ENCODE measurements around the gene CLCNKB.
"Not testable (repeated sequence)": the region's sequence is repeated elsewhere in the genome, so short reads cannot be mapped to it uniquely, and the experiment has no call there.

The CLCNKB gene

DNA sequence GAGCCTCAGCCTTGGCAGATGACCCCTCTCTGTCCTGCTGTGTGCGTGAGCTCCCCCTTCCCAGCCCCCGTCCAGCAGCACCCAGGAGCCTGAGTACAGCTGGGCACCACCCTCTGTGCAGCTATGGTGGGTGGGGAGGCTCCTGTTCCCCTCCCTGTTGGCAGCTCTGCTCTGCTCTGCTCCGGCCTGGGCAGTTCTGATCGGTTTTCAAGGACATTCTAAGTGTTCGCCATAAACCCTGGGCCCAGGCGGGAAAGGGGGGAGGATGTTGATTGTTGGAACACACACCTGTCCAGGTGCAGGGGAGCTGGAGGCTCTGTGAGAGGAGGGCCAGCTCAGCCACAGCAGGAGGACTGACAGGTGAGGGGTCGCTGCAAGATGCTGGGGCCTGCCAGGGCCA is at the start of gene CLCNKB:
CLCNKB (plus strand) TSS at position 262 of the 400 bp plus-strand sequence. CDS start 711 bp downstream, outside the sequence.
- no peak for DNase-seq

DNA sequence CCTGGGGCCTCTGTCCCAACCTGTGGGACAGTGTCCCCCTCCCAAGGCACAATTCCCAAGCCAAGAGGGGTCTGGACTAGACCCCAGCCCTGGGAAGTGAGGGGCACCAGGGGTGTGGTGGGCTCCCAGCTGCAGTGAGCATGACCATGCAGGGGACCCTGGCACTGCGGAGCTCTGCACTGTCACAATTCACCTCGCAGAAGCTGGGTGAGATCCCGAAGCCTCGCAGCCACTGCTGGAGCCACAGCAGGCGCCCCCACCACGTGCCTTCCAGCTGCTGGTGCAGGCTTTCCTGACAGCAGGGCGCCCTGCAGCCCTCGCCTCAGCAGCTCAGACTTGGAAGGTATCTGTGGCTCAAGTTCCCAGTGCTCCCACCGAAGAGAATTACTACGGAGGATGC is 49.5 kb upstream of the CLCNKB start:
- DNase-seq, result no peak

DNA sequence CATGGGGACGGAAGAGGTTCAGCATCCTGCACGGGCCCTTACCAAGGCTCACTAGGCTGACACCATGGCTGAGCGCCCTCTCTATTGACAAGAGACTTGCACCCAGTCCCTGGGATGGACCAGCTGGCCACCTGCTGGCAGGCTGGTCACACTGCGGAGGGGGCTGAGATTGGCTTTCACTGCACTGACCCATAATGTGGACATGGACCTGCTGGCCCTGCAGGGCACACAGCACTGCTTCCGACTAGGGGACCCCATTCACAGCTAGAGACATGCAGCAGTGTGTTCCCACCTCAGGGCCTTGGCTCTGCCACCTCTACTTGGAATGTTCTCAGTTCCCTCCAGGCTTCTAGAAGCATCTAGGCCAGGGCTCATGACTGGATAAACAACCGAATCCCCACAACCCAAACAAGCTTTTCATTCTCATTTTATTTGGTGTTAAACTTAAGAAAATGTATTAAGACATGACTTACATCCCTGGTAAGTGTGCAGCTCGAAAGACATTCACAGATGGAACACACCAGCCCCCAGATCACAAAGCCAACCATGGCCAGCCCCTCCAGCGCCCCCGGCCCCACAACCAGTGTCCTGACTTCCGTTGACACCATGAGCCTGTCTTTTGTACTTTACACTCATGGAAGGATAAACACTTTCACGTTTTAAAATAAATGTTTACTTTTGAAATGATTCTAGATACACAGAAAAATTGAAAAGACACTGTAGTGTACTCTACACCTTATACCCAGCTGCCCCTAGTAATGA is 48.8 kb upstream of the CLCNKB start:
- no peak for DNase-seq

DNA sequence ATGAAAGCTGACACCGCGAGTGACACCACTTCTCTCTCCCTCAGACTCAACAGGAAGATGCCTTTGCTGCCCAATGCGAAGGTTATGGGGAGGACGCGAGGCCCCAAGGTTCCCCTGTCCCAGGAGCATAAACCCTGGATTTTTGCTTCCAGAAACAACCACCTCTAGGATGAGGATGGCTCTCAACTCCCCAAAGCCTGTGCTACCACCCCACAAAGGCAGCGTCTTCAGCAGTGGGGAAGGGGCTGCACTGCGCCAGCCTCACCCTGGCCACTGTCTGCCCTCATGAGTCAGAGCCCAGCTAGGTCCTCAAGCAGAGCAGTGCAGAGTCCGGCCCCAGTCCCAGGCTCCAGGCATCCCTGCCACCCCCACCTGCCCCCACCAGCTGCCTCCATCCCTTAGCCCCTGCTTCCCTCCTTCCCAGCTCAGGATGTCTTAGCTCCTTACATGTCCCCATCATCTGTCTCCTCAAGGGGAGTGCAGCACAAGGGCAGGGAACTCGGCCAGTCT is 46.5 kb upstream of the CLCNKB start:
- DNase-seq, result no peak

DNA sequence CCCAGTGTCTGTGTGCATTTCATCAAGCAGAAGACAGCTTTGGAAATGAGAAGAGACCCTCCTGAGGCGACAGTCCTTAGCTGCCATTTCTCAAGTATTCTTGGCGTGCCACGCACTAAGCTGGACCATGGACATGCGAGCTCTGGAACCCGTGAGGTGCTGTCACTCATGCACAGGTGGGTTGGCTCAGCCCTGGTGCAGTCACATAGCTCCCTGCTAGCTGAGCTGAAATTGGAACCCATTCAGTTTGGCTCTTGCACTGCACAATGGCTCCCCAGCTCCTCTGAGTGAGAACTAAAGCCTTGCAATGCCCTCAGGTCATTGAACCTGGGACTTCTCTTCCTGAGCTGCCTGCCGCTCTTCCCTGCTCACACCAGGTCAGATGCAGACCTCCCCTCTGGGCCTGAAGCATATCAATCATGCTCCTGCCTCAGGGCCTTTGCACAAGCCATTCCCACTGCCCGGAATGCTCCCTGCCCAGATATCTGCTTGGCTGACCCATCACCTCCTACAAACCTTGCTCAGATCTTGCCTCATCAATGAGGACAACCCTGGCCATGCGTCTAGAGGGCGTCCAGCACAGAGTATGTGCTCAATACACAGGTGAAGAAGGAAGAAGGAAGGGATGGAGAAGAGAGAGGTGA is 45.8 kb upstream of the CLCNKB start:
- no peak for DNase-seq

DNA sequence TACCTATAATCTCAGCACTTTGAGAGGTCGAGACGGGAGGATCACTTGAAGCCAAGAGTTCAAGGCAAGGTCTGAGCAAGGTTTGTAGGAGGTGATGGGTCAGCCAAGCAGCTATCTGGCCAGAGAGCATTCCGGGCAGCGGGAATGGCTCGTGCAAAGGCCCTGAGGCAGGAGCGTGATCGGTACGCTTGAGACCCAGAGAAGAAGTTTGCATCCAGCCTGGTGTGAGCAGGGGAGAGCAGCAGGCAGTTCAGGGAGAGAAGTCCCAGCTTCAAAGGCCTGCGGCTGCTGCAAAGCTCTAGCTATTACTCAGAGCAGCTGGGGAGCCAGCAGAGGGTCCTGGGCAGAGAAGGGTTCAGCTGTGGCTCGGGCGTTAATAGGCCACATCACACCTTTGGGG is 44.7 kb upstream of the CLCNKB start:
- no peak for DNase-seq

DNA sequence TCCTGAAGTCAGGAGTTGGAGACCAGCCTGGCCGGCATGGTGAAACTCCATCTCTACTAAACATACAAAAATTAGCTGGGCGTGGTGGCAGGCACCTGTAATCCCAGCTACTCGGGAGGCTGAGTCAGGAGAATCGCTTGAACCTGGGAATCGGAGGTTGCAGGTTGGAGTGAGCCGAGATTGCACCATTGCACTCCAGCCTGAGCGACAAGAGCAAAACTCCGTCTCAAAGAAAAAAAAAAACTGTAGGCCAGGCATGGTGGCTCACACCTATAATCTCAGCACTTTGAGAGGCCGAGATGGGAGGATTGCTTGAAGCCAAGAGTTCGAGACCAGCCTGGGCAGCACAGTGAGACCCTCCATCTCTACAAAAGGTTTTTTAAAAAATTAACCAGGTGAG is 42.3 kb upstream of the CLCNKB start:
- DNase-seq, result not testable (repeated sequence)

DNA sequence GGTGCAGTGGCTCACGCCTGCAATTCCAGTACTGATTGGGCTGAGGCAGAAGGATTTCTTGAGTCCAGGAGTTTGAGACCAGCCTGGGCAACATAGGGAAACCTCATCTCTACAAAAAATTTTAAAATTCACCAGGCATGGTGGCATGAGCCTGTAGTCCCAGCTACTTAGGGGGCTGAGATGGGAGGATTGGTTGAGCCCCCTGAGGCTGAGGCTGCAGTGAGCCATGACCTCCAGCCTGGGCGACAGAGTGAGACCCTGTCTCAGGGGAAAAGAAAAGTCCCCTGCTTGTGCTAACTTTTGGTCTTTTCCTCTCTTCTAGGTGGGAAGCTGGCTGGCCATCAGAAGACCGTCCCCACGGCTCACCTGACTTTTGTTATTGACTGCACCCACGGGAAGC is 38.0 kb upstream of the CLCNKB start:
- no peak for DNase-seq

DNA sequence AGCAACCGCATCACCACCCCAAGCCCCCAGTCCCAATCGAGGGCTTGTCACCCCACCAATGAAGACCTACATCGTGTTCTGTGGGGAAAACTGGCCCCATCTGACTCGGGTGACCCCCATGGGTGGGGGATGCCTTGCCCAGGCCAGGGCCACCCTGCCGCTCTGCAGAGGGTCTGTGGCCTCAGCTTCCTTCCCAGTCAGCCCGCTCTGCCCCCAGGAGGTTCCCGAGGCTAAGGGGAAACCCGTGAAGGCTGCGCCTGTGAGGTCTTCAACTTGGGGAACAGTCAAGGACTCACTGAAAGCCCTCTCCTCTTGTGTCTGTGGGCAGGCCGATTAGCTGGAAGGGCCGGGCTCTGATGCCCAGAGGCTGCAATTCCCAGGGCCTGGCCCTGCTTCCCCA is 37.6 kb upstream of the CLCNKB start:
- DNase-seq, result no peak

DNA sequence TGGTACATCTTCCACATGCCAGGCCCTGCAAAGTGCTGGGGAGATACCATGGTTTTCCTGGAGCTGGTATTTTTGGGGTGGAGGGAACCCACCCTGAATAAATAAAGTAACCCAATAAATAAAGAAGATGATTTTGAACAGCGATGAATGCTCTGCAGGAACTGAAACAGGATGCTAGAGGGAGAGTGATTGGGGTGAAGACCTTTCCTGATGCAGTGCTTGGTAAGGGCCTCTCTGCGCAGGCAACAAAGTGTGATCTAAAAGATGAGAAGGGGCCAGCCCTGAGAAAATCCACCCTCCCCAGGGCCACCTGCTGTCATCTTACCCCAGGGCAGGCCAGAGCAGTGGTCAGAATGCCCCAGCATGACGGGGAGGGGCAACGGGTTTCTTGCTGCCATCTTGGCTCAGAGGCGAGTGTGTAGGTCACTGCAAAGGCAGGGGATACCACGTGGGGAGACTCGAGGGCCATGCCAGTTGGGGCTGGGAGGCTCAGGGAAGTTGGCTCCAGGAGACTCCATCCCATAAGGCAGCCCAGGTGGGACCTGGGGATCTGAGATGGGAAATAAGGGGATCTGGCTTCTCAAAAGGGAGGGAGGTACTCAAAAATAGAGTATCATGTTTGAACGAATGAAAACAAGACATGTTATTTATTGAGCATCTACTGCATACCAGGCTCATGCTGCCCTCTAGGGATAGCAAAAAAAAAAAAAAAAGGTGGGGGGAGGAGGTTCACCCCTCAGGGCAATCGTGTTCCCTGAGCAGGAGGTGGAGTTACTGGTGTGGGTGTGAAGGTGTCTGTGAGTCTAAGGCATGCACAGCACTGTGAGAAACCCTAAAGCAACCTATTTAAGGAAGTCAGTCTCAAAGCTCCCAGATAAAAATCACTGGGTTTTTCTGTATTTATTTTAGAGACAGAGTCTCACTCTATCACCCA is 36.8 kb upstream of the CLCNKB start:
- no peak for DNase-seq

DNA sequence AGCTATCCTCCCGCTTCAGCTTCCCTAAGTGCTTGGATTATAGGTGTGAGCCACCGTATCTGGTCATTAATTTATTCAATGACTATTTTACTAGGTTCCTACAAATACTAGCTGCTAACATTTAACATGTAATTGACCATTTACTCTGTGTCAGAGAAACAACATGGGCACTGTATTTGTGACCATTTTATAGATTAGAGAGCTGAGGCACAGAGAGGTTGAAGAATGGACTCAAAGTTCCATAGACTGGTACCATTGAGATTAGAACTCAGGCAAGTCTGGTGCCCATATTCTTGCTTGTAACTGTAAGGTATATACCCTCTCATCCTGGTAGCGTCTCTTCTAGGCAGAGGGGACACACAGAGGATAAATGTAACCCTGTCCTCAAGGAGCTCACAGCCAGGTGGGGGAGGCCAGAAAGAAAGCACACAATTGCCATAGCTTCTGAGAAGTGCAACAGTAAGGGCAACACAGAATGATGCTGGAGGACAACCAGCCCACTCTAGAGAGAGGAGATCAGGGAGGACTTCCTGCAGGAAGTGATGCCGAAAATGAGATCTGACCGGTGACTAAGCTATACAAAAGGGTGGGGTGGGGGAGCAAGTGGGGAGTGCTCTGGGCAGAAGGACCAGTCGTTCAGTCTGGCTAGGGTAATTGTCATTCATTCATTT is 35.8 kb upstream of the CLCNKB start:
- no peak for DNase-seq

DNA sequence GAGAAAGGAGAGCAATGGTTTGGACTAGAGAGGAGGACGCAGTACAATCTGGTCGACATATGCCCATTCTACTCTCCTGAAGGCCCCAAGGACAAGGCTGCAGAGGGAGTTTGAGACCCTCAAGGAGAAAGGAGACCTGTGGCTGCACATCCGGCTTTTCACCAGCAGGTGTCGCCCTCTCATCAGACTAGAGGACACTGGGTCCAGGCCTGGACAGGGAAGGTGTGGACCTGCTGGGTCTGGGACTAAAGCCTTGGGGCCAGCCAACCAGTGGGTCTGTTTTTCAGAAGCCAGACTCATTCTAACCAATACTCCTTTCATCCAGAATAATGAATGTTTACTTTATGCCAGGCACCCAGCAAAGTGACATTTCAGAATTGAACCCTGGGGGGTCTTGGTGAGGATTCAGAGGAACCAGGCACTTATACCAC is 34.5 kb upstream of the CLCNKB start:
- DNase-seq, result peak; percentile 51

DNA sequence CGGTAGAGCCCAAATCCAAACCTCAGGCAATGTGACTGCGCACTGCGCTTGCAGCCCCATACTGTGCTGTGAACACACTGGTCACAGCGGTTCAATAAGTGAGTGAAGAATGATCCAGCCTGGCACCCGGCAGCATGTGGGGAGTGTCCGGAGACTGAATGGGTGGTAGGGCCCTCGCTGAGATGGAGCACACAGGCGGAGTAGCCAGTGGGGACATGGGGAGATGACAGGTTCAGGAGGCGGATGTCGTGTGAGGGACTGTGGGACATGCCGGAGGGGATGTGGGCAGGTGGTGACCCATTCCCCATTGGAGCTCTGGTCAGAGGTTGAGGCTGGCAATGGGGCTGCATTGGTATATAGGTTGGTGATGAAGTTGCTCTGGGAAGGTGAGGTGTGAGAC is 33.9 kb upstream of the CLCNKB start:
- DNase-seq, result no peak

DNA sequence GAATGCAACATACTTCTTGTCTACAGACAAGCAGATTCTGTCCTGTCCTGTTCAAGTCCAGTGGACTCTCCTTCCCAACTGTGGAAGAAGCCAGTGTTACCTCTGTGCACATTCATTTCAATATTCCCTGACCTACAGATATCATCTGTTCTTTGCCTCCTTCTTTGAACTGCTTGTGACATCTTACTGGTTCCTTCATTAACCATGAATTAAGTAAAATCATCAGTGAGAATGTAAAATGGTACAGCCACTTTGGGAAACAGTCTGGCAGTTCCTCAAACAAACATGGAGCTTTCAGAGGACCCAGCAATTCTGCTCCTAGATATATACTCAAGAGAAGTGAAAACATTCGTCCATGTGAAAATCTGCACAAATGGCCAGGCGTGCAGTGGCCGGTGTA is 32.7 kb upstream of the CLCNKB start:
- no peak for DNase-seq

DNA sequence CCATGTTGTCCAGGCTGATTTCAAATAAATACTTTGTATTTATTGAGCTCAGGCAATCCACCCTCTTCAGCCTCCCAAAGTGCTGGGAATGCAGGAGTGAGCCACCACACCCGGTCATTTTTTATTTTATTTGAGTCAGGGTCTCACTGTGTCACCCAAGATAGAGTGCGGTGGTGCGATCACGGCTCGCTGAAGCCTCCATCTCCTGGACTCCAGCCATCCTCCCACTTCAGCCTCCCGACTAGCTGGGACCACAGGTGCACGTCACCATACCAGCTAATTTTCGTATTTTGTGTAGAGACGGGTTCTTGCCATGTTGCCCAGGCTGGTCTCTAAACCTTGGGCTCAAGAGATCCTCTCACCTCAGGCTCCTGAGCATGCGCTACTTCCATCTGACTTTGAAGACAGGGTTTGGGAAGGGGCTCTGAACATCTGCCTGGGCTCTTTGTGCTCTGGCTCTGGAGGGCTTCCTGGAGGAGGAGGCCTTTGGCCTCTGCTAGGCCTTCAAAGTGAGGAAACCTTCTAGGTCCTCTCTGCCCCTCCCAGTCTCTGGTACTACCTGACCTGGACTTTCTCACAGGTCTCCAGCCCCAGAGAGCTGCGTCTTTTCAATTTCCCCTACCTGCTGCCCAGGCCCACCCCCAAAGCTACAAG is 31.5 kb upstream of the CLCNKB start:
- no peak for DNase-seq

DNA sequence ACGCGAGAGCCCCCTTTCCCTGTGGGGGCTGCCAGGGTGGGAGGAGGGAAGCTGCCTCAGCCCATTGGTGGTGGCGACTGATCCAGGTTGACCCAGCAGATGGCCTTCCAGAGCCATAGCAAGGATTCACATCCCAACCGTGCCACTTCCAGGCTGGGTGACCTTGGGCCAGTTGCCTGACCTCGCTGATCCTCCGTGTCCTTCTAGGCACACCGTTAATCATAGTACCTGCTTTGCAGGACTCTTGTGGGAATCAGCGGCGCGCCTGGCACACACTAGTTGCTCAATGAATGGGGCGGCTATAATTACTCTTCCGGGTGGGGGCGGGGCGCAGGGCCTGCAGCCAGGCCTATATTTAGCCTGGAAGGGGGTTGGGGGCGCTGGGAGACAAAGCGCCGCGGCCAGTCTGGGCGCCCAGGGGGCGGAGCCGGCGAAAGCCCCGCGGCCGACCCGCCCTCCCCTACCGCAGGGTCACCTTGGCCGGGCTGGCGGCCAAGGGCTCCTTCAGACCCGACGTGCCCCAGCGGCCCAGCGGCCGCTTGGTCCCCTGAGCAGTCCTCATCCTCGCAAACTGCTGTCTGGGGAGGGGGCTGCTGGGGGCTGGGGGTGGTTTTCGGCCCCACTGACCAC is 30.9 kb upstream of the CLCNKB start:
- DNase-seq, result no peak

DNA sequence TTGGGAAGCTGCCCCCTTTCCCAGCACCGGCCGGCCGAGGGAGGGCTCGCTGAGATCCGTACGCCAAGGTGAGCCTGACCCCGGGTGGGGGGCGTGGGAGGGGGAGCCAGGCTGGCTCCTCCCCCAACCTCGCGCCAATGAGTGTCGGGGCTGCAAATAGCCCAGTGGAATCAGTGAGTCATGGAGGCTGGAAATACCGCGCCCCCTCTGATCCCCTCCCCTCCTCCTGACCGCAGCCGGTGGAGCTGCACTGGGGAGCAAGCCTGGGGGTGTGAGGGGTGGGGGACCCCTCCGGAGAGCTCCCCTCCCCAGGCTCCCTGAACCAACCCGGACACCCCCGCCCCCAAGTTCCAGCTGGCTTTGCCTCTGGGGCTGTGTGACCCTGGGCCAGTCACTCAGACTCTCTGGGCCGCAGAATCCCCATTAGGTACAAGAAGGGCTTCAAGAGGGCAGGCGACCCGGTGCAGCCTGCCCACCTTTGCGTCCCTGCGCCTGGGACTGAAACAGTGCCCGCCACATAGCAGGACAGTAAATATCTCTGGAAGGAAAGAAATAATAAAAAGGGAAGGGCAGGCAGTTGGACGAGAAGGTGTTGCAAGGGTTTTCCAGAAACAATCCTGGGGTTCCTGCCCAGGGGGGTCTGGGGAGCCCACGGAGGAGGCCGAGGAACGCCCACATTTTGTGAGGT is 30.2 kb upstream of the CLCNKB start:
- no peak for DNase-seq

DNA sequence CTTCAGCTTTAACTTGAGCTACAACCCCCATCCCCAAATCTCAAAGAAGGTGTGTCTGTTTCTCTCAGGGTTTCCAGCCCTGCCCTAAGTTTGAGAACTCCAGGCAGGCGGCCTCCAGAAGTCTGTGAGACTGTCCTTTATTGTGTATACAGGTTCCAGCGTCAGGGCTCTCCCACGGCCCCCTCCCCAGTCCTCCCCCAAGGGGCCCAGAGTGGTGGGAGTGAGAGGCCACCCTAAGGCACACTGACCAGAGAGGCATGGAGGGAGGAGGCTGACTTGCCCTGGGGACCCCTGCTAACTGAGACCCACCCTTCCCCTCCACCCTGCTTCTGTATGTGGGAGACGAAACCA is 29.7 kb upstream of the CLCNKB start:
- DNase-seq, result no peak

DNA sequence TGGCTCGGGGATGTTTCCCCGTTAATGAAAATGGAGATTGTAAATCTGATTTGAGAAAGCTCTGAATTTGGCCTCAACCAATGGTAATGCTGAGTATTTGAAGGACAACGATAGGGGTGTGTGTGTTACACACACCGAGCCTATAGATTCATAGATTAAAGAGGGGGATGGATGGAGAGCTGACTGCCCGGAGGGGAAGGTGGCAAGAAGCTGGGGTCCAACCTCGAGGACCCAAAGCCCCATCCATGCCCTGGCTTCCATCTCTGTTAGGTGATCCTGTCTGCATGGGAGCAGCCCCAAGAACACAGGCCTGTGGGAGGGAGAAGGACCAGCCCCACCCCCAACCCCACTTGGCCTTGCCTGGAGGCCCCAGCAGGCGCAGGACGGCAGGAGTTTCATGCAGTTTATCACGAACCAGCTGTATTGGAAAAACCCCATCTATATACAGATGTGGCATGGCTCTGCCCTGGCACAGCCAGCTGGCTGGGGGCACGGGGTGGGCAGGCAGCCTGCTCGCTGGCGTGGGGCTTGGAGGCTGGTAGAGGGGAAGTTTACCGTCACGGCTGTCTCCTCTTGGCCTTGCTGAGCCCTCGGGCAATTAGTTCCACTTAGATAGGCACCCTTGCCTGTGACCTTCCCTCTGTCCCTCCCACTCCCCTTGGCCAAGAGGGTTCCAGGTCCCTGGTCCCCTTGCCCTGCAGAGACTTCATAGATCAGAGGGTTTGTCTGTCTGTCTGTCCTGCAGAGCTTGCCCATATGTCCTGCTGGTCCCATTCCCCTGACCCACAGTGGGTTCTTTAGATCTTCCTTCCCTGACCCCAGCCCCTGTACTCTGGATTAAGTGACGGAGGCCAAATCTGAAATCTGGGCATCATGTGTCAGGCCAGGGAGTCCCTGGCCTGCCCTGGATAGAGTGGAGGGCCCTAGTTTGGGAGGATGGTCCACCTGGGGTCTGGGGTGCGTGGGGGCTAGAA is 28.8 kb upstream of the CLCNKB start:
- DNase-seq, result no peak

DNA sequence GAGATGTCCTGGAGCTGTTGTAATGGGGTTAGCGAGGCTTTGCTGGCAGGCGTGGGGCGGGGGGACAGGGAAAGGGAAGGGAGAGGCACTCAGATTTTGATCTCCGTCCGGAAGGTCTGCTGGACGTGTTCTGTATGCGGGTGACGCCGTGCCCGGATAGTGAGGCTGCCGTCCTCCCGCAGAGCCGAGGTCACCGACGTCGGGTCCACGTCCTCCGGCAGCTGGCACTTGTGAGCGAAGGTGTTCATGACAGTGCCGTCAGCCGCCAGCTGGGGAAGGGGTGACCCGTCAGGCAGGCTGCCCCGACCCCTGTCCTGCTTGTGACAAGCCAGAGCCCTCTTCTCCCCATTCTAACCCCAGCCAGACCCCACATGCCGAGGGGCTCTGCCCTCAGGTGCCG is 28.1 kb upstream of the CLCNKB start:
- no peak for DNase-seq

Data from NCI-H2107 (cell line).